HepG2 (cell line): ENCODE results near the gene BCAT1. TPM values are rescaled to one million over a fixed set of nuclear protein-coding genes. Genes with fewer than 3 reads are reported as not detected.

ENCODE experiments used
- FOXJ3 ChIP-seq: sonication (generic); formaldehyde crosslinking; IDR thresholded peaks from 2 replicates; pipeline ENCODE4 v1.4.0; 2020; ENCODE audit warnings: missing genetic modification reagents, mild to moderate bottlenecking, borderline replicate concordance
- MATR3 ChIP-seq: sonication (generic); formaldehyde crosslinking; IDR thresholded peaks from 2 replicates; pipeline ENCODE4 v1.4.0; 2020; ENCODE audit warnings: missing genetic modification reagents
- RAD51 ChIP-seq: fragments of 450-650 bp; IDR thresholded peaks from 2 replicates; pipeline ENCODE4 v1.6.1; 2016; ENCODE audit warnings: borderline replicate concordance
- ZBTB20 ChIP-seq: sonication (generic); formaldehyde crosslinking; IDR thresholded peaks from 2 replicates; pipeline ENCODE4 v1.8.1; 2023; ENCODE audit warnings: missing genetic modification reagents, low read depth, mild to moderate bottlenecking, borderline replicate concordance
- ZNF253 ChIP-seq: sonication (generic); formaldehyde crosslinking; IDR thresholded peaks from 2 replicates; pipeline ENCODE4 v1.8.0; 2022; ENCODE audit warnings: mild to moderate bottlenecking, missing genetic modification reagents, borderline replicate concordance
- ZNF883 ChIP-seq: sonication (generic); formaldehyde crosslinking; IDR thresholded peaks from 2 replicates; pipeline ENCODE4 v1.5.1; 2020; ENCODE audit warnings: mild to moderate bottlenecking, missing genetic modification reagents; ENCODE audit errors: not compliant biosample characterization
- polyA plus RNA-seq, 8 experiments: library from polyadenylated mRNA; depleted of rRNA in 3 of 8; stranded (reverse) in 7 of 8; unstranded in 1 of 8; fragments of >200 nt; fragmentation: Illumina TruSeq in 4 of 8; extraction: Trizol in 4 of 8; gene quantifications; 2 replicates each; pipeline versions ENCODE4 v1.2.1 to v1.2.3, GENCODE V29; 2011 to 2016; ENCODE audit warnings: low read depth in 4 of 8, missing spikeins in 1 of 8, mixed read lengths in 1 of 8; ENCODE audit not compliant: insufficient read depth in 1 of 8
- total RNA-seq, 5 experiments: library from RNA; depleted of rRNA; stranded (reverse); fragments of >200 nt; fragmentation: Illumina TruSeq; extraction: Trizol; gene quantifications; 2 replicates each; pipeline ENCODE4 v1.2.3, GENCODE V29; 2016; ENCODE audit warnings: low read depth in 1 of 5
- TF ChIP-seq, protein P1 (sequence below): sonication (generic); formaldehyde crosslinking; IDR thresholded peaks from one replicate; pipeline ENCODE4 v1.5.1; 2020; ENCODE audit warnings: mild to moderate bottlenecking, missing genetic modification reagents; ENCODE audit errors: not compliant biosample characterization

BCAT1 gene
- total and polyA plus RNA-seq, 2 of the 13 experiments (the other 11 are each of a cell fraction or from before 2014, with no cell fraction given): 8.0 to 75.5 TPM

DNA sequence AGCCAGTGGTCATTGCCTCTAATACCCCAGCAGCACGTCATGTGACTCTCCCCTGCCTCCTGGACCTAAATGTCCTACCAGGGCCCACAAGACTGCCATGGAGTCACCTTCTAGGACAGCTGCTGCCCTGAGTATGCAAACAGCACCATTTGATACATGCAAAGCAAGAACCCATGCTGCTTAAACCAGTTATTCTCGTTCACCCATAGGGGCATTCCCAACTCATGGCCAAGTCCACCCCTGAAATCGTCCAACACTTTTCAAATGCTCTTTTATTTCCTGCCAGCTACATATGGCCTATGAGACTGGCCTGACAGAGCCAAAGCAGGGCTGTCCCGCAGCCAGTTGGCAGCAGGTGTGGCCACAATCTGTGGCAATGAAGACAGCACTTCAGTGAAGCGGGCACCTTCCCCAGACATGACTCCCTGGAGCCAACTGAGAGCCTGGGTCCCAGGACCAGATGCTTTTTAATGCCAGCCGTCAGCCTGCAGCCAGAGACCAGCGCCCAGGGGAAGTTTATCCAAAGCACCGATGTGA is 99.9 kb downstream of the BCAT1 start (continued):
- TF ChIP-seq, protein P1, sequence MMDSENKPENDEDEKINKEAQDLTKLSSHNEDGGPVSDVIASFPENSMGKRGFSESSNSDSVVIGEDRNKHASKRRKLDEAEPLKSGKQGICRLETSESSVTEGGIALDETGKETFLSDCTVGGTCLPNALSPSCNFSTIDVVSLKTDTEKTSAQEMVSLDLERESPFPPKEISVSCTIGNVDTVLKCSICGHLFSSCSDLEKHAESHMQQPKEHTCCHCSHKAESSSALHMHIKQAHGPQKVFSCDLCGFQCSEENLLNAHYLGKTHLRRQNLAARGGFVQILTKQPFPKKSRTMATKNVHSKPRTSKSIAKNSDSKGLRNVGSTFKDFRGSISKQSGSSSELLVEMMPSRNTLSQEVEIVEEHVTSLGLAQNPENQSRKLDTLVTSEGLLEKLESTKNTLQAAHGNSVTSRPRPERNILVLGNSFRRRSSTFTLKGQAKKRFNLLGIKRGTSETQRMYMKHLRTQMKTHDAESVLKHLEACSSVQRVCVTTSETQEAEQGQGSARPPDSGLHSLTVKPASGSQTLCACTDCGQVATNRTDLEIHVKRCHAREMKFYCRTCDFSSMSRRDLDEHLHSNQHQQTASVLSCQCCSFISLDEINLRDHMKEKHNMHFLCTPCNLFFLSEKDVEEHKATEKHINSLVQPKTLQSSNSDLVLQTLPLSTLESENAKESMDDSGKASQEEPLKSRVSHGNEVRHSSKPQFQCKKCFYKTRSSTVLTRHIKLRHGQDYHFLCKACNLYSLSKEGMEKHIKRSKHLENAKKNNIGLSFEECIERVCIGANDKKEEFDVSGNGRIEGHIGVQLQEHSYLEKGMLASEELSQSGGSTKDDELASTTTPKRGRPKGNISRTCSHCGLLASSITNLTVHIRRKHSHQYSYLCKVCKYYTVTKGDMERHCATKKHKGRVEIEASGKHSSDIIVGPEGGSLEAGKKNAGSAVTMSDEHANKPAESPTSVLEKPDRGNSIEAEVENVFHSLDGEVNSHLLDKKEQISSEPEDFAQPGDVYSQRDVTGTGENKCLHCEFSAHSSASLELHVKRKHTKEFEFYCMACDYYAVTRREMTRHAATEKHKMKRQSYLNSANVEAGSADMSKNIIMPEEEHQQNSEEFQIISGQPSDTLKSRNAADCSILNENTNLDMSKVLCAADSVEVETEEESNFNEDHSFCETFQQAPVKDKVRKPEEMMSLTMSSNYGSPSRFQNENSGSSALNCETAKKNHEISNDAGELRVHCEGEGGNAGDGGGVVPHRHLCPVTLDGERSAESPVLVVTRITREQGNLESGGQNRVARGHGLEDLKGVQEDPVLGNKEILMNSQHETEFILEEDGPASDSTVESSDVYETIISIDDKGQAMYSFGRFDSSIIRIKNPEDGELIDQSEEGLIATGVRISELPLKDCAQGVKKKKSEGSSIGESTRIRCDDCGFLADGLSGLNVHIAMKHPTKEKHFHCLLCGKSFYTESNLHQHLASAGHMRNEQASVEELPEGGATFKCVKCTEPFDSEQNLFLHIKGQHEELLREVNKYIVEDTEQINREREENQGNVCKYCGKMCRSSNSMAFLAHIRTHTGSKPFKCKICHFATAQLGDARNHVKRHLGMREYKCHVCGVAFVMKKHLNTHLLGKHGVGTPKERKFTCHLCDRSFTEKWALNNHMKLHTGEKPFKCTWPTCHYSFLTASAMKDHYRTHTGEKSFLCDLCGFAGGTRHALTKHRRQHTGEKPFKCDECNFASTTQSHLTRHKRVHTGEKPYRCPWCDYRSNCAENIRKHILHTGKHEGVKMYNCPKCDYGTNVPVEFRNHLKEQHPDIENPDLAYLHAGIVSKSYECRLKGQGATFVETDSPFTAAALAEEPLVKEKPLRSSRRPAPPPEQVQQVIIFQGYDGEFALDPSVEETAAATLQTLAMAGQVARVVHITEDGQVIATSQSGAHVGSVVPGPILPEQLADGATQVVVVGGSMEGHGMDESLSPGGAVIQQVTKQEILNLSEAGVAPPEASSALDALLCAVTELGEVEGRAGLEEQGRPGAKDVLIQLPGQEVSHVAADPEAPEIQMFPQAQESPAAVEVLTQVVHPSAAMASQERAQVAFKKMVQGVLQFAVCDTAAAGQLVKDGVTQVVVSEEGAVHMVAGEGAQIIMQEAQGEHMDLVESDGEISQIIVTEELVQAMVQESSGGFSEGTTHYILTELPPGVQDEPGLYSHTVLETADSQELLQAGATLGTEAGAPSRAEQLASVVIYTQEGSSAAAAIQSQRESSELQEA (CRISPR knock-in tag): no peak
- TF ChIP-seq ZNF253 (CRISPR knock-in tag) (no peak), MATR3 (CRISPR knock-in tag) (no peak), RAD51 (no peak), FOXJ3 (CRISPR knock-in tag) (no peak), ZBTB20 (CRISPR knock-in tag) (no peak), ZNF883 (no peak)
